SK-N-SH treated with all-trans-retinoic acid at 6 μM for 48 hours (cell line): ENCODE results near the gene PSMB11.

Experiments
- GLIS3 ChIP-seq: fragments of 250-450 bp; sonication (Bioruptor Pico); IDR thresholded peaks from 2 replicates; pipeline ENCODE4 v1.5.0; 2020; ENCODE audit warnings: mild to moderate bottlenecking, moderate library complexity
- PATZ1 ChIP-seq: fragments of 250-450 bp; sonication (Bioruptor Pico); IDR thresholded peaks from 2 replicates; pipeline ENCODE4 v1.8.0; 2020; ENCODE audit warnings: mild to moderate bottlenecking, moderate library complexity, borderline replicate concordance
- PPARA ChIP-seq: fragments of 250-450 bp; sonication (Bioruptor Pico); IDR thresholded peaks from 2 replicates; pipeline ENCODE4 v1.5.0; 2020; ENCODE audit warnings: mild to moderate bottlenecking, borderline replicate concordance
- RARB ChIP-seq: fragments of 250-450 bp; sonication (Bioruptor Pico); IDR thresholded peaks from 2 replicates; pipeline ENCODE4 v1.8.0; 2021; ENCODE audit warnings: mild to moderate bottlenecking, moderate library complexity
- ZFP3 ChIP-seq: fragments of 250-450 bp; sonication (Bioruptor Pico); IDR thresholded peaks from 2 replicates; pipeline ENCODE4 v1.5.0; 2020; ENCODE audit warnings: mild to moderate bottlenecking, moderate library complexity

- no peak for TF ChIP-seq PPARA (CRISPR knock-in tag)
- no peak for TF ChIP-seq ZFP3 (CRISPR knock-in tag)
- no peak for TF ChIP-seq PATZ1 (CRISPR knock-in tag)
- TF ChIP-seq GLIS3 (CRISPR knock-in tag): no peak
- TF ChIP-seq RARB (CRISPR knock-in tag): no peak
These were observed 13.1 kb downstream of the PSMB11 start for GRCh38 chr14:23055147-23055550.
